GM12891 (cell line): ENCODE results near the gene PIK3CD.

Experiments used
- POLR2A ChIP-seq: IDR thresholded peaks from 2 replicates; pipeline ENCODE4 v1.6.1; 2011; ENCODE audit warnings: low read depth, low read length, control low read depth
- POLR2AphosphoS5 ChIP-seq: IDR thresholded peaks from 2 replicates; pipeline ENCODE4 v1.6.1; 2011; ENCODE audit warnings: low read depth, low read length, control low read depth
- POU2F2 ChIP-seq: IDR thresholded peaks from 2 replicates; pipeline ENCODE4 v1.6.1; 2011; ENCODE audit warnings: low read depth, mild to moderate bottlenecking, control low read depth, low read length, moderate library complexity
- SPI1 ChIP-seq: IDR thresholded peaks from 2 replicates; pipeline ENCODE4 v1.6.1; 2011; ENCODE audit warnings: low read depth, low read length, control low read depth
- TAF1 ChIP-seq: IDR thresholded peaks from 2 replicates; pipeline ENCODE4 v1.6.1; 2011; ENCODE audit warnings: low read depth, low read length, control low read depth

DNA sequence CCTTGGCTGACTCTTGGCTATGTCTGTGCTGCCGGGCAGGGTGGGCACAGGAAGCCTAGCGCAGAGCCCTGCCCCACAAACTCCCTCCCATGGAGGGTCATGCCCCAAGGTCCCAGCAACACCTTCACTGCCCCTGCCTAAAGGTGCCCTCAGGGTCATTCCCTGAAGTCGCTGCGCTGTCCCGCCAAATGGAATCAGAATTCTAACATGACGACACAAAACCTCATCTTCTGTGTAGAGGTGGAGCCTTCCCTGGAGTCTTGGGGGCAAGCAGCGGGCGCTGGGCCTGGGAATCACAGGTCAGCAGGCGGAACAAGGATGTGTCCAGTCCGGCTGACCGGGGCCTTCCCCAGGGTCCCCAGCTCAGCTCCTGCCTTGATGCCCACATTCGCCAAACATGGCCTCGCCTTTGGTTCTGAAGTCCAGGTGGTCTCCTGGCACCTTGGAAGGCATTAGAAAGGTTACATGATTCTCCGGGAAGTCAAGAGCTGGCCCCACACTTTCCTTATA, 45.5 kb upstream of the PIK3CD start:
- no peak for TF ChIP-seq POLR2A
- no peak for TF ChIP-seq POLR2AphosphoS5
- no peak for TF ChIP-seq TAF1
- no peak for TF ChIP-seq SPI1
- no peak for TF ChIP-seq POU2F2
